Dendritic cell treated with granulocyte-macrophage colony-stimulating factor and Interleukin-4, amounts not matched to agents 40 ng/mL and 50 ng/mL, for 4 days (primary cell): Measurements from ENCODE around the gene PODN.

Experiments used
- H3K27ac Mint-ChIP-seq: one replicate; pipeline ENCODE4 v1.8.0; 2022; ENCODE audit warnings: mild to moderate bottlenecking, mixed read lengths
- H3K27me3 Mint-ChIP-seq: one replicate; pipeline ENCODE4 v1.8.0; 2022; ENCODE audit warnings: mild to moderate bottlenecking, mixed read lengths
- H3K36me3 Mint-ChIP-seq: one replicate; pipeline ENCODE4 v1.8.0; 2022; ENCODE audit warnings: low read depth, mixed read lengths
- H3K4me1 Mint-ChIP-seq: one replicate; pipeline ENCODE4 v1.8.0; 2022; ENCODE audit warnings: low read depth, mixed read lengths
- H3K4me3 Mint-ChIP-seq: one replicate; pipeline ENCODE4 v1.8.0; 2022; ENCODE audit warnings: mild to moderate bottlenecking, moderate library complexity, mixed read lengths
- H3K9me3 Mint-ChIP-seq: one replicate; pipeline ENCODE4 v1.8.0; 2022; ENCODE audit warnings: mixed read lengths
- intact Hi-C: fragments of 100-400 bp; cut with micrococcal nuclease; formaldehyde crosslinking; loops from one replicate; pipeline ENCODE4 v1.15.0; 2022

PODN gene

GRCh38 chr1:53116307-53116810, 54.3 kb downstream of the PODN start:
- Mint-ChIP-seq H3K36me3 (no peaks in the 10 kb centered on the region), H3K9me3 (no peaks in the 10 kb centered on the region), H3K27ac (no peak overlapping the region), H3K4me3 (no peak overlapping the region), H3K4me1 (peaks cover 3% of the 10 kb centered on the region), H3K27me3 (peaks cover 5% of the 10 kb centered on the region)
- intact Hi-C loops, result no loop called here

- Mint-ChIP-seq H3K27ac (no peak overlapping the region), H3K27me3 (peaks cover 6% of the 10 kb centered on the region), H3K4me1 (no peaks in the 10 kb centered on the region), H3K36me3 (no peaks in the 10 kb centered on the region), H3K4me3 (no peak overlapping the region), H3K9me3 (no peaks in the 10 kb centered on the region)
- intact Hi-C loops, result no loop called here
Observed at GRCh38 chr1:53116933-53117600, 55.1 kb downstream of the PODN start.

GRCh38 chr1:53117836-53118235, 55.8 kb downstream of the PODN start:
- Mint-ChIP-seq H3K27ac (no peak overlapping the region), H3K27me3 (peaks cover 6% of the 10 kb centered on the region), H3K9me3 (no peaks in the 10 kb centered on the region), H3K4me3 (no peak overlapping the region), H3K4me1 (no peaks in the 10 kb centered on the region), H3K36me3 (no peaks in the 10 kb centered on the region)
- intact Hi-C loops, result no loop called here

- Mint-ChIP-seq H3K9me3 (no peaks in the 10 kb centered on the region), H3K27ac (no peak overlapping the region), H3K27me3 (peaks cover 3% of the 10 kb centered on the region), H3K4me3 (no peak overlapping the region), H3K36me3 (no peaks in the 10 kb centered on the region), H3K4me1 (no peaks in the 10 kb centered on the region)
- intact Hi-C loops, result no loop called here
Observed at GRCh38 chr1:53120659-53121058, 58.6 kb downstream of the PODN start.

- no peak overlapping the region for H3K27ac Mint-ChIP-seq
- H3K36me3 Mint-ChIP-seq, result no peaks in the 10 kb centered on the region
- intact Hi-C loops, result no loop called here
- H3K9me3 Mint-ChIP-seq, result no peaks in the 10 kb centered on the region
- H3K27me3 Mint-ChIP-seq, result peaks cover 3% of the 10 kb centered on the region
- no peak overlapping the region for H3K4me3 Mint-ChIP-seq
- no peaks in the 10 kb centered on the region for H3K4me1 Mint-ChIP-seq
Observed at GRCh38 chr1:53121319-53122172, 59.5 kb downstream of the PODN start.

GRCh38 chr1:53122201-53122885, 60.3 kb downstream of the PODN start:
- Mint-ChIP-seq H3K36me3 (no peaks in the 10 kb centered on the region), H3K27ac (no peak overlapping the region), H3K4me3 (no peak overlapping the region), H3K27me3 (peaks cover 3% of the 10 kb centered on the region), H3K9me3 (no peaks in the 10 kb centered on the region), H3K4me1 (no peaks in the 10 kb centered on the region)
- intact Hi-C loops, result no loop called here

GRCh38 chr1:53122961-53123413, 61.0 kb downstream of the PODN start:
- intact Hi-C loops, result no loop called here
- H3K36me3 Mint-ChIP-seq, result no peaks in the 10 kb centered on the region
- H3K4me3 Mint-ChIP-seq, result no peak overlapping the region
- H3K27me3 Mint-ChIP-seq, result peaks cover 3% of the 10 kb centered on the region
- H3K9me3 Mint-ChIP-seq, result no peaks in the 10 kb centered on the region
- H3K27ac Mint-ChIP-seq, result no peak overlapping the region
- H3K4me1 Mint-ChIP-seq, result no peaks in the 10 kb centered on the region

- Mint-ChIP-seq H3K36me3 (no peaks in the 10 kb centered on the region), H3K9me3 (no peaks in the 10 kb centered on the region), H3K4me1 (no peaks in the 10 kb centered on the region), H3K27me3 (peaks cover 3% of the 10 kb centered on the region), H3K4me3 (no peak overlapping the region), H3K27ac (no peak overlapping the region)
- intact Hi-C loops, result no loop called here
Observed at GRCh38 chr1:53123453-53124140, 61.6 kb downstream of the PODN start.

GRCh38 chr1:53125122-53125521, 63.1 kb downstream of the PODN start:
- peaks cover 3% of the 10 kb centered on the region for H3K27me3 Mint-ChIP-seq

GRCh38 chr1:53125623-53126360, 63.8 kb downstream of the PODN start:
- no peaks in the 10 kb centered on the region for H3K36me3 Mint-ChIP-seq
- intact Hi-C loops, result no loop called here
- H3K4me3 Mint-ChIP-seq, result no peak overlapping the region
- H3K4me1 Mint-ChIP-seq, result no peaks in the 10 kb centered on the region
- H3K27ac Mint-ChIP-seq, result no peak overlapping the region
- peaks cover 3% of the 10 kb centered on the region for H3K27me3 Mint-ChIP-seq
- no peaks in the 10 kb centered on the region for H3K9me3 Mint-ChIP-seq

More at GRCh38 chr1:53125122-53125521, 63.1 kb downstream of the PODN start:
- Mint-ChIP-seq H3K4me1 (no peaks in the 10 kb centered on the region), H3K36me3 (no peaks in the 10 kb centered on the region), H3K4me3 (no peak overlapping the region), H3K27ac (no peak overlapping the region), H3K9me3 (no peaks in the 10 kb centered on the region)
- intact Hi-C loops, result no loop called here

GRCh38 chr1:53126495-53126894, 64.5 kb downstream of the PODN start:
- Mint-ChIP-seq H3K27ac (no peak overlapping the region), H3K36me3 (no peaks in the 10 kb centered on the region), H3K27me3 (no peaks in the 10 kb centered on the region), H3K9me3 (no peaks in the 10 kb centered on the region), H3K4me1 (peaks cover under 1% of the 10 kb centered on the region), H3K4me3 (no peak overlapping the region)
- intact Hi-C loops, result no loop called here

- Mint-ChIP-seq H3K4me1 (peaks cover 6% of the 10 kb centered on the region), H3K27me3 (no peaks in the 10 kb centered on the region), H3K36me3 (no peaks in the 10 kb centered on the region), H3K4me3 (no peak overlapping the region), H3K27ac (no peak overlapping the region), H3K9me3 (no peaks in the 10 kb centered on the region)
- intact Hi-C loops, result no loop called here
Observed at GRCh38 chr1:53127546-53127945, 65.5 kb downstream of the PODN start.

- intact Hi-C loops, result no loop called here
- H3K27ac Mint-ChIP-seq, result no peak overlapping the region
- H3K9me3 Mint-ChIP-seq, result no peaks in the 10 kb centered on the region
- no peaks in the 10 kb centered on the region for H3K27me3 Mint-ChIP-seq
- H3K4me1 Mint-ChIP-seq, result peaks cover 6% of the 10 kb centered on the region
- no peaks in the 10 kb centered on the region for H3K36me3 Mint-ChIP-seq
- no peak overlapping the region for H3K4me3 Mint-ChIP-seq
Observed at GRCh38 chr1:53128401-53128800, 66.4 kb downstream of the PODN start.
